NT2/D1 (cell line): ENCODE measurements around the gene ARPC2.

Experiments used
- SUZ12 ChIP-seq: IDR thresholded peaks from 2 replicates; pipeline ENCODE4 v1.6.1; 2011; ENCODE audit not compliant: insufficient read length, insufficient read depth; ENCODE audit errors: extremely low read depth
- ZNF274 ChIP-seq: IDR thresholded peaks from 2 replicates; pipeline ENCODE4 v1.6.1; 2011; ENCODE audit warnings: mild to moderate bottlenecking, low read depth, low read length

DNA sequence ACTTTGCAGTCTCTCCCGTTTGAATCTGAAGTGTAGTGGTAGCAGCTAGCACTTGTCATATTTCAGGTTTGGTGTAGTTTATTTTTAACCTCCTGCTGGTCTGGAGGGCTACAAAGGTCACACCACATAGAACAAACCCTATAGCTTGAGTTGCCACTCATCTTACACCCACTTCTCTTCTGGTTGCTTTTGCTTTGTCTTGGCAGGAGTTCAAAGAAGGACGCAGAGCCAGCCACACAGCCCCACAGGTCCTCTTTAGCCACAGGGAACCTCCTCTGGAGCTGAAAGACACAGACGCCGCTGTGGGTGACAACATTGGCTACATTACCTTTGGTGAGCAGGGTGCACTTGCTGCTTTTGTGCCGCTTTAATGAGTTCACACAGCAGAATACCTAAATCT is 28.2 kb downstream of the ARPC2 start:
- TF ChIP-seq ZNF274 (no peak), SUZ12 (no peak)
